BJ (cell line): Measurements from ENCODE around the gene GCKR. TPM values are rescaled to one million over a fixed set of nuclear protein-coding genes. Genes with fewer than 3 reads are reported as not detected.

ENCODE experiments used
- CTCF ChIA-PET: fragments of 350-600 bp; formaldehyde crosslinking; extraction: SDS; loops from one replicate; lab custom pipeline; 2021; ENCODE audit warnings: antibody characterized with exemption, inconsistent platforms; lab: Yijun Ruan, JAX
- POLR2A ChIA-PET: fragments of 300-600 bp; sonication (Branson Sonifier 250); formaldehyde crosslinking; extraction: SDS; loops from one replicate; lab custom pipeline; 2021; ENCODE audit warnings: antibody characterized with exemption; lab: Charles Lee
- DNase-seq: peaks from one replicate; pipeline ENCODE4 v3.0.0-alpha.2; 2011; ENCODE audit warnings: low read depth
- H3K27me3 ChIP-seq: 2 replicates; pipeline ENCODE4 v1.6.0; 2011; ENCODE audit warnings: low read length; ENCODE audit not compliant: control insufficient read depth, insufficient read depth
- H3K36me3 ChIP-seq: 2 replicates; pipeline ENCODE4 v1.5.1; 2011; ENCODE audit warnings: low read length; ENCODE audit not compliant: control insufficient read depth, insufficient read depth
- H3K4me3 ChIP-seq: 2 replicates; pipeline ENCODE4 v1.5.1; 2011; ENCODE audit warnings: low read depth, mild to moderate bottlenecking, control low read depth, low read length
- polyA plus RNA-seq: library from polyadenylated mRNA; depleted of rRNA; stranded (reverse); fragments of >200 nt; gene quantifications from 2 replicates; pipeline ENCODE4 v1.2.3, GENCODE V29; 2011
- TF ChIP-seq, protein P1 (sequence below): IDR thresholded peaks from 2 replicates; pipeline ENCODE4 v1.5.1; 2011; ENCODE audit warnings: low read depth, mild to moderate bottlenecking, control low read depth, inconsistent platforms, low read length, moderate library complexity; ENCODE audit not compliant: insufficient read depth

Gene GCKR
- polyA plus RNA-seq, 1 experiment, result 0.47 TPM

- POLR2A ChIA-PET, result no interaction called here
- TF ChIP-seq, protein P1, sequence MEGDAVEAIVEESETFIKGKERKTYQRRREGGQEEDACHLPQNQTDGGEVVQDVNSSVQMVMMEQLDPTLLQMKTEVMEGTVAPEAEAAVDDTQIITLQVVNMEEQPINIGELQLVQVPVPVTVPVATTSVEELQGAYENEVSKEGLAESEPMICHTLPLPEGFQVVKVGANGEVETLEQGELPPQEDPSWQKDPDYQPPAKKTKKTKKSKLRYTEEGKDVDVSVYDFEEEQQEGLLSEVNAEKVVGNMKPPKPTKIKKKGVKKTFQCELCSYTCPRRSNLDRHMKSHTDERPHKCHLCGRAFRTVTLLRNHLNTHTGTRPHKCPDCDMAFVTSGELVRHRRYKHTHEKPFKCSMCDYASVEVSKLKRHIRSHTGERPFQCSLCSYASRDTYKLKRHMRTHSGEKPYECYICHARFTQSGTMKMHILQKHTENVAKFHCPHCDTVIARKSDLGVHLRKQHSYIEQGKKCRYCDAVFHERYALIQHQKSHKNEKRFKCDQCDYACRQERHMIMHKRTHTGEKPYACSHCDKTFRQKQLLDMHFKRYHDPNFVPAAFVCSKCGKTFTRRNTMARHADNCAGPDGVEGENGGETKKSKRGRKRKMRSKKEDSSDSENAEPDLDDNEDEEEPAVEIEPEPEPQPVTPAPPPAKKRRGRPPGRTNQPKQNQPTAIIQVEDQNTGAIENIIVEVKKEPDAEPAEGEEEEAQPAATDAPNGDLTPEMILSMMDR, result no peak
- CTCF ChIA-PET, result no interaction called here
- no peak for DNase-seq
- H3K4me3 ChIP-seq, result no peak overlapping the region
- H3K36me3 ChIP-seq, result peaks cover 2% of the 10 kb centered on the region
- no peaks in the 10 kb centered on the region for H3K27me3 ChIP-seq
Observed at GRCh38 chr2:27464443-27464842, 32.2 kb upstream of the GCKR start.

- DNase-seq, result no peak
- H3K36me3 ChIP-seq, result peaks cover 10% of the 10 kb centered on the region
- TF ChIP-seq, protein P1, result no peak
- no peaks in the 10 kb centered on the region for H3K27me3 ChIP-seq
- ChIA-PET CTCF (interaction anchor here (0.8 kb wide), 1 partner anchor 169 kb away, joined by 3 read pairs; no protein-coding TSS in a partner anchor), POLR2A (no interaction called here)
- no peak overlapping the region for H3K4me3 ChIP-seq
Observed at GRCh38 chr2:27471961-27472360, 24.7 kb upstream of the GCKR start.

GRCh38 chr2:27485496-27485895, 11.1 kb upstream of the GCKR start:
- ChIA-PET POLR2A (no interaction called here), CTCF (no interaction called here)
- TF ChIP-seq, protein P1, result no peak
- no peak for DNase-seq
- no peak overlapping the region for H3K4me3 ChIP-seq
- H3K27me3 ChIP-seq, result no peaks in the 10 kb centered on the region
- peaks cover 1% of the 10 kb centered on the region for H3K36me3 ChIP-seq

- no peak for DNase-seq
- H3K27me3 ChIP-seq, result no peaks in the 10 kb centered on the region
- ChIA-PET CTCF (no interaction called here), POLR2A (no interaction called here)
- TF ChIP-seq, protein P1, result 0 out of 2 replicates have a peak, but pooled peaks have one; percentile 15
- peak overlapping the region; percentile 70 for H3K4me3 ChIP-seq
- H3K36me3 ChIP-seq, result no peaks in the 10 kb centered on the region; the same call in 1 of the 2 replicates
Observed at GRCh38 chr2:27489118-27489497, 7.5 kb upstream of the GCKR start.

DNA sequence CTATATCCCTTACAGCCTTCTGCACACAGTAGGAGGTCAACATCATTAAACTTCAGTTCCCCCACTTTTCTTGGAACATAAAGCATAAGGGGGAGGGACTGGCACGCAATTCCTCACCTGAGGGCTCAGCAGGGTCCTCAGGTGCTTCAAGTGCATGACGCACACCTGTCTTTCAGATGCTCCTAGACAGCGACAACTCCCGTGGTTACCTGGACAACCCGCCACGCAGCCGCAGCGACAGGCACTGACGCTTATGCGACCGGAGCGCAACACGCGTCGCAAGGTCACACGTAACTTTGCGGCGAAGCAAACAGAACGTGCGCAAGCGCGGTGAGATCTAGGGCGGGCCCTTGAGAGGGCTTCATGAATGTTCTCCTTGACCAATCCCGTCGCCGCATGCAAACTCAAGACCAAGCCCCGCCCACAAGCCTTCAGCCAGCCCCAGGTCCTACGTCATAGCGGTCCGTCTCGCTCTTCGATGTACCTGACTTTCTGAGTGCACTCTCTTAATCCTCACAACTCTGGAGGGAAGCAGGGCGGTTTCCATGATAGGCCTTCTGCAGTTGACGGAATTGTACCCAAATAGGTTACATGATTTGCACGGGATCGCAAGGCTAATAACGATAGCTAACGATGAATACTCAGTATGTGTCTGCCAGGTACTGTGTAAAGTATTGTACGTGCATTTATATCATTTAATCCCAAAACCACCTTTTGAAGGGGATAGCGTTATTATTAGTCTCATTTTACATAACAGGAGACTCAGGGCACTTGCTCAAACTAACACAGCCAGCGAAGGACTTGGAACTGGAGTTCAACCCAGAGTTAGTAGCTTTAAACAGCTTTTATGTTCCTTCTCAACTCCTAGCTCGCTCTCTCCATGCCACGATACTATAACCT, 6.9 kb upstream of the GCKR start, which contains the start of gene IFT172:
Gene IFT172 (minus strand): TSS at position 246 of the 900 bp plus-strand sequence. CDS start 90 bp downstream, at position 156.
- H3K4me3 ChIP-seq, result peak within 1 kb of the TSS; percentile 70
- no peaks in the 10 kb centered on the region for H3K27me3 ChIP-seq
- peak; percentile 91 for DNase-seq
- CTCF ChIA-PET, result no interaction called here
- H3K36me3 ChIP-seq, result no peaks in the 10 kb centered on the region; the same call in 1 of the 2 replicates
- TF ChIP-seq, protein P1, result no peak
- POLR2A ChIA-PET, result interaction anchor here (0.6 to 1.0 kb wide), 2 partner anchors 167 to 187 kb away, joined by 3 to 6 read pairs; no protein-coding TSS in a partner anchor
